ENCODE measurements around the gene TRIM26. TPM values are rescaled to one million over a fixed set of nuclear protein-coding genes. Genes with fewer than 3 reads are reported as not detected.
"Not testable (repeated sequence)": the region's sequence is repeated elsewhere in the genome, so short reads cannot be mapped to it uniquely, and the experiment has no call there.

The TRIM26 gene
- total RNA-seq, 2 experiments from 2014 or later: 64.3 to 65.1 TPM

DNA sequence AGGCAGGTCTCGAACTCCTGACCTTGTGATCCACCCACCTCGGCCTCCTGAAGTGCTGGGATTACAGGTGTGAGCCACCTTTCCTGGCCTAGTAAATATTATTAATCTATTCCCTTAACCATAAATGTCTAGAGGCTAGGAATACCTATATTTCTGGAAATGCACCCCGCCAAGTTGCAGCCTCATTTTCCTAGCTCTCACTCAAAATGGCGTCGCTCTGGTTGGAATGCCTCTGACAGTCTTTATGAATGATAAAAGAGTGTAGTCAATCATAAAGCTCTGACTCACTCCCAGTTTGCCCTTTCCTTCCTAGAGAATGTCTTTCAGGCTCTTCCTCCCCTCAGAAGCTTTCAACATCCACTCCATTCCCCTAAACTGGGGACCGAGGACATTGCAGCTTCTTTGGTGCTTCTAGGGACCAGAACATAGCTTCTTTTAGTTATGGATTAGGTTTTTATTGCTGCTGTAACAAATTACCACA, 14.1 kb upstream of the TRIM26 start:
- H3K27ac Mint-ChIP-seq: peak overlapping the region; percentile 78
- ChIA-PET CTCF (interaction anchor here (0.8 to 2.6 kb wide), 8 partner anchors 8 to 226 kb away, joined by 3 to 16 read pairs (median 6); no protein-coding TSS in a partner anchor), POLR2A (interaction anchor here (1.2 to 2.6 kb wide), 3 partner anchors 8 to 99 kb away, joined by 4 to 24 read pairs (median 5); partner anchors contain the start of gene TRIM26)
- peaks cover 19% of the 10 kb centered on the region for H3K9me3 Mint-ChIP-seq
- H3K36me3 Mint-ChIP-seq: peaks cover 8% of the 10 kb centered on the region
- intact Hi-C loops (cut with micrococcal nuclease): no loop called here
- peaks cover 19% of the 10 kb centered on the region for H3K4me1 Mint-ChIP-seq (ENCODE audit: low read depth)
- no peaks in the 10 kb centered on the region for H3K27me3 Mint-ChIP-seq
- H3K4me3 Mint-ChIP-seq: peak overlapping the region; percentile 66
- DNase-seq: peak; percentile 24

DNA sequence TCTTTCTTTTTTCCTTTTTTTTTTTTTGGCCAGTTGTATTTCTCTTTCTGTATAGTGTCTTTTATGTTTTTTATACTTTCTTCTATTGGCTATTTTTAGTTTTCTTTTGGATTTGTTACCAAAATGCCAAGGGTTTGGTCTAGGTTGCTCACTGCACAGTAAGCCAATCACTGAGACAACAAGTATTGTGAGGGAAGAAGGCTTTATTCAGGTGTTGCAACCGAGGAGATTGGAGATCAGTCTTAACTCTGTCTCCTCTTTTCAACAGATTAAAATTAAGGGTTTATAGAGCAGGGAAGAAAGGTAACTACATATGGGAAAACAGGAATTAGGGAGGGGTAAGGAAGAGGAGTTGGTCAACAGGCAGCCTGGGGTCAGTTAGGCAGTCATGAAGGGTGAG, 10.1 kb upstream of the TRIM26 start:
- Mint-ChIP-seq H3K27ac (no peak overlapping the region), H3K27me3 (no peaks in the 10 kb centered on the region), H3K36me3 (peaks cover 8% of the 10 kb centered on the region), H3K9me3 (peaks cover 20% of the 10 kb centered on the region), H3K4me3 (no peak overlapping the region), H3K4me1 (ENCODE audit: low read depth) (peaks cover 20% of the 10 kb centered on the region)
- intact Hi-C loops (cut with micrococcal nuclease): no loop called here
- CTCF ChIA-PET: no interaction called here
- no peak for DNase-seq
- POLR2A ChIA-PET: no interaction called here

DNA sequence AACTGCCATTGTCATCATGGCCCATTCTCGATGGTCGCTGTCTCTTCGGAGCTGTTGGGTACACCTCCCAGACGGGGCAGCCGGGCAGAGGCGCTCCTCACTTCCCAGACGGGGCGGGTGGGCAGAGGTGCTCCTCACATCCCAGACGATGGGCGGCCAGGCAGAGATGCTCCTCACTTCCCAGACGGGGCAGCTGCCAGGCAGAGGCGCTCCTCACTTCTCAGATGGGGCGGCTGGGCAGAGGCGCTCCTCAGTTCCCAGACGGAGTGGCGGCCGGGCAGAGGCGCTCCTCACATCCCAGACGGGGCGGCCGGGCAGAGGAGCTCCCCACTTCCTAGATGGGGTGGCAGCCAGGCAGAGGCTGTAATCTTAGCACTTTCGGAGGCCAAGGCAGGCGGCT, 8.8 kb upstream of the TRIM26 start:
- H3K36me3 Mint-ChIP-seq; H3K27me3 Mint-ChIP-seq; DNase-seq; POLR2A ChIA-PET; intact Hi-C loops (cut with micrococcal nuclease); H3K4me1 Mint-ChIP-seq (ENCODE audit: low read depth); H3K4me3 Mint-ChIP-seq; H3K27ac Mint-ChIP-seq: not testable (repeated sequence)
- CTCF ChIA-PET: interaction anchor here (0.7 kb wide), 1 partner anchor 115 kb away, joined by 3 read pairs; no protein-coding TSS in a partner anchor
- H3K9me3 Mint-ChIP-seq: peaks cover 20% of the 10 kb centered on the region

DNA sequence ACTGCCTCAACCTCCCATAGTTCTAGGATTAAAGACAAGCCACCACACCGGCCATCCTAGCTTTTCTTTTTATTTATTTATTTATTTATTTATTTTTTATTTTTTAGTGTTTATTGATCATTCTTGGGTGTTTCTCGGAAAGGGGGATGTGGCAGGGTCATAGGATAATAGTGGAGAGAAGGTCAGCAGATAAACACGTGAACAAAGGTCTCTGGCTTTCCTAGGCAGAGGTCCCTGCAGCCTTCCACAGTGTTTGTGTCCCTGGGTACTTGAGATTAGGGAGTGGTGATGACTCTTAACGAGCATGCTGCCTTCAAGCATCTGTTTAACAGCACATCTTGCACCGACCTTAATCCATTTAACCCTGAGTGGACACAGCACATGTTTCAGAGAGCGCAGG, 8.2 kb upstream of the TRIM26 start:
- POLR2A ChIA-PET; intact Hi-C loops (cut with micrococcal nuclease); H3K27me3 Mint-ChIP-seq; H3K4me1 Mint-ChIP-seq (ENCODE audit: low read depth); H3K36me3 Mint-ChIP-seq; H3K27ac Mint-ChIP-seq; DNase-seq; H3K4me3 Mint-ChIP-seq: not testable (repeated sequence)
- peaks cover 20% of the 10 kb centered on the region for H3K9me3 Mint-ChIP-seq
- CTCF ChIA-PET: interaction anchor here (1.1 to 3.4 kb wide), 2 partner anchors 19 to 175 kb away, joined by 3 to 40 read pairs; no protein-coding TSS in a partner anchor

DNA sequence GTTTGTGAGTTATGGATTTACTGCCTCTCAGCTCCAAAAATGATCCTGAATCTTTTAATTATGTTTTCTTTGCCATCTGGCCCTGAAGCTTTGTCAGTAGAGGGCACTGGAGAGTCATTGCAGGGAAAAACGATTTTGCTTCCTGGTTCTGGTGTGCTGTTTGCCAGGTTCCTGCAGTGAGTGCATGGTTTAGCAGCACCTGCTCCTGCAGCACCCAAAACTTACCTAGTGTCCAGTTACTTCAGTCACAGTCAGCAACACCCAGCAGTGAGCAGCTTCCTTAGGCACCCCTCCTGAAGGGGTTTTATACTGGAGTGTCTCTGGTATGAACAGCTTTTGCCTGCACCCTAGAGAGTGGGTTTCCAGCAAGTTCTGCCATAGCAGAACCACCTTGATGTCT, 6.0 kb upstream of the TRIM26 start:
- Mint-ChIP-seq H3K27ac (no peak overlapping the region), H3K4me1 (ENCODE audit: low read depth) (peaks cover 17% of the 10 kb centered on the region), H3K9me3 (peaks cover 17% of the 10 kb centered on the region), H3K4me3 (no peak overlapping the region), H3K36me3 (peaks cover 8% of the 10 kb centered on the region), H3K27me3 (no peaks in the 10 kb centered on the region)
- CTCF ChIA-PET: interaction anchor here (0.7 to 3.4 kb wide), 25 partner anchors 8 to 234 kb away, joined by 3 to 40 read pairs (median 5); partner anchors contain the start of gene TRIM39
- POLR2A ChIA-PET: interaction anchor here (1.1 to 1.6 kb wide), 2 partner anchors 9 to 141 kb away, joined by 3 to 4 read pairs; no protein-coding TSS in a partner anchor
- intact Hi-C loops (cut with micrococcal nuclease): loop anchor here (2.0 kb wide), 1 partner anchor 178 kb away; no protein-coding TSS in a partner anchor
- peak; percentile 60 for DNase-seq

DNA sequence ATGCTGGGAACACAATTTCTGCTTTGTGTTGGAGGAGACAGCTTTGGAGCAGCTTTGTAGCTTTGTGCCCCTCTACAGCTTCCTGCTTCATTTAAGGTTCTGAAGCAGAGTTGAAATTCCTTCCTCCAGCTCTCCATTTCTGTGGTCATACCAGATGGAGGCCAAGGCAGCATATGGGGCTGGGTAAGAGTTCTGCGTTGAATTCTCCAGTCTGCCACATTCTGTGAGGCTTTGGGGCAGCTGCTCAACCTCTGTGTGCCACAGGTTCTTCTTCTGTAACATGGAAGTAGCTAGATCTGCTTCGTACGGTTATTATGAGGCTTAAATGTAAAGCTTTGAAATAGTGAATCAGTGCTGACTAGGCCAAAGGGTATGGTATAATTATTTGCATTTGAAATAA, 2.9 kb upstream of the TRIM26 start:
- POLR2A ChIA-PET: interaction anchor here (0.8 kb wide), 1 partner anchor 110 kb away, joined by 4 read pairs; no protein-coding TSS in a partner anchor
- intact Hi-C loops (cut with micrococcal nuclease): no loop called here
- H3K27ac Mint-ChIP-seq: no peak overlapping the region

DNA sequence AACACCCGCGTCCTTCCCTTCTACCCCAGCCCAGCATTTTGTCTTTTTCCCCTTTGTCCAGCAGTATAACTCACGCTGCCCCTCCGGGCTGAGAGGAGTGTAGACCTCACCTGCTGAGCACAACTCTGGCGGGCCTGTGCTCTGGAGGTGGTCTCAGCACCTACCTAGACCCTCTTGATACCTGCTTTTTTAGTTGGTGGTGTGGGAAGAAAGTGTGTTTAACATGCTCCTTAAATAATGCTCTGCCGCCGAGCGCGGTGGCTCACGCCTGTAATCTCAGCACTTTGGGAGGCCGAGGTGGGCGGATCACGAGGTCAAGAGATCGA, 1.4 kb upstream of the TRIM26 start:
- no peak for DNase-seq
- intact Hi-C loops (cut with micrococcal nuclease): loop anchor here (5.0 kb wide), 2 partner anchors 43 to 492 kb away; partner anchors contain the start of gene HLA-F
- peak overlapping the region; percentile 97 for H3K4me3 Mint-ChIP-seq
- H3K27me3 Mint-ChIP-seq: no peaks in the 10 kb centered on the region
- H3K9me3 Mint-ChIP-seq: no peaks in the 10 kb centered on the region
- H3K4me1 Mint-ChIP-seq (ENCODE audit: low read depth): peaks cover 42% of the 10 kb centered on the region
- H3K36me3 Mint-ChIP-seq: peaks cover 12% of the 10 kb centered on the region
- ChIA-PET CTCF (interaction anchor here (1.2 to 3.9 kb wide), 4 partner anchors 13 to 239 kb away, joined by 5 to 14 read pairs (median 7); no protein-coding TSS in a partner anchor), POLR2A (interaction anchor here (0.7 to 2.8 kb wide), 4 partner anchors 14 to 148 kb away, joined by 4 to 24 read pairs (median 6); partner anchors contain the start of genes PPP1R11 and TRIM39)
- H3K27ac Mint-ChIP-seq: peak overlapping the region; percentile 99

More for the DNA sequence above, 2.9 kb upstream of the TRIM26 start:
- CTCF ChIA-PET: interaction anchor here (1.1 to 3.9 kb wide), 9 partner anchors 11 to 182 kb away, joined by 3 to 14 read pairs (median 5); partner anchors contain the start of gene TRIM39
- H3K9me3 Mint-ChIP-seq: no peaks in the 10 kb centered on the region
- H3K36me3 Mint-ChIP-seq: peaks cover 3% of the 10 kb centered on the region
- H3K4me1 Mint-ChIP-seq (ENCODE audit: low read depth): peaks cover 28% of the 10 kb centered on the region
- no peaks in the 10 kb centered on the region for H3K27me3 Mint-ChIP-seq
- no peak for DNase-seq
- no peak overlapping the region for H3K4me3 Mint-ChIP-seq

DNA sequence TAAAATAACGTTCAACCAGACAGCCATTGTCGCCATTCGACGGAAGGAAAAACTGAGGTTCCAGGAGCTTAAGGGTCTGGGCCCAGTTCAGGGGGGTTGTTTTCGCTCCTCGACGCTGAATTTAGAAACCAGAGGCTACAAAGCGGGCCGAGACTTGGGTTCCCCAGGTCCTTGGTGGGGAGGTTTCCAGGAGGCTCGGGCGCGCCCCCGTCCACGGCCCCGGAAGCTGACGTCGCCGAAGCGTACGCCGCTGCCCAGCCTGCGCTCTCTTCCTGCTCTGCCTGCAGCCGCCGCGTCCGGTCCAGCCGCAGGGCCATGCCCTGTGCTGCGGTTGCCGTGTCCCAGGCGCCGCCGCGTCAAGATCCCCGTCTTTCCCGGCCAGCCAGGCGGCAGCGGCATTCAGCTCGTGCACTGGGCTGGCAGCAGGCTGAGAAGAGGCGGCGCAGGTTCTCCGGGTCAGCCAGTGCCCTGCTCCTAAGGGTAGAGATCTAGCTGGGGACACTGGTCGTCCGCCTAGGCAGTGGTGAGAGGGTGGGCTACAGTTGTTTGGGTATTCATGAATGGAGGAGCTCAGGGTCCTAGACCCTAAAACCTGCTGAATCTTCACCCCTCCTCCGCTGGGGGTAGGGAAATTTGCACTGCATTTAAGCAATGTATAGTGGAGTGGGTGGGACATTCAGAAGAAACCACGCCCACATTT, 901 bp upstream of the TRIM26 start:
- Mint-ChIP-seq H3K4me3 (peak overlapping the region; percentile 97), H3K9me3 (no peaks in the 10 kb centered on the region), H3K27me3 (no peaks in the 10 kb centered on the region), H3K36me3 (peaks cover 15% of the 10 kb centered on the region), H3K4me1 (ENCODE audit: low read depth) (peaks cover 42% of the 10 kb centered on the region), H3K27ac (peak overlapping the region; percentile 99)
- ChIA-PET CTCF (interaction anchor here (1.0 to 3.9 kb wide), 5 partner anchors 13 to 239 kb away, joined by 3 to 14 read pairs (median 5); no protein-coding TSS in a partner anchor), POLR2A (interaction anchor here (0.5 to 2.8 kb wide), 5 partner anchors 14 to 175 kb away, joined by 4 to 24 read pairs (median 4); partner anchors contain the start of genes PPP1R11 and TRIM39)
- peak; percentile 86 for DNase-seq
- intact Hi-C loops (cut with micrococcal nuclease): loop anchor here (1.0 to 5.0 kb wide), 4 partner anchors 43 to 492 kb away; partner anchors contain the start of gene HLA-F

DNA sequence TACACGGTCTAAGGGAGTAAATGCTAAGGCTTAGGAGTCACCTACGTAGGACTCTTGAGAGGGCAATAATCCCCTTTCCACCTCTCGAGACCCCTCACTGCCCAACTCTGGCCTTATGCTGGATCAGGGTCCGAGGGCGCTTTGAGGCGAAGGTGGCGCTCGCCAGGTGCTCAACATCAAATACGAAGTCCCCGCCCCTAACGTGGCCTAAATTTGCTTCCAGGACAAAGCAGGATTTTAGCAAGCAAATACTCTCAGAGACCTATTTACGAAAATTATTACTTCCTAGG, 406 bp upstream of the TRIM26 start:
- intact Hi-C loops (cut with micrococcal nuclease): loop anchor here (1.0 to 5.0 kb wide), 4 partner anchors 44 to 491 kb away; partner anchors contain the start of gene HLA-F
- peak overlapping the region; percentile 97 for H3K4me3 Mint-ChIP-seq
- H3K4me1 Mint-ChIP-seq (ENCODE audit: low read depth): peaks cover 45% of the 10 kb centered on the region

DNA sequence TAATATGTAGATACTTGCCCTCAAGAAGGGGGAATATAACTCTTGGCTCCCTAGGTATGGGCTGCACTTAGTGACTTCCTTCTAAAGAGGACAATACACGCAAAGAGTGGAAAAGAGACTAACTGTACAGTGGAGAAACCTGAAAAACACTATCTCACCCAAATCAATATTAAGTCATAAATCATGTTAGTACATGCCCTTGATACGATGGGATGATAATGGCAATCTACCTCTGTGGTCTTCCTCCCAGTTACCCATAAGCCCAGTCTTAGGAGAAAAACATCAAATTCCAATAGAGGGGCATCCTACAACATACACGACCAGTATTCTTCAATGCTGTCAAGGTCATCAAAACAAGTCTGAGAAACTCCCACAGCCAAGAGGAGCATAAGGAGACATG, 1.3 kb downstream of the TRIM26 start:
- Mint-ChIP-seq H3K4me1 (ENCODE audit: low read depth) (peaks cover 60% of the 10 kb centered on the region), H3K9me3 (no peaks in the 10 kb centered on the region), H3K27me3 (no peaks in the 10 kb centered on the region), H3K36me3 (peaks cover 24% of the 10 kb centered on the region), H3K4me3 (peak overlapping the region; percentile 97), H3K27ac (peak overlapping the region; percentile 99)
- intact Hi-C loops (cut with micrococcal nuclease): loop anchor here (5.0 kb wide), 2 partner anchors 45 to 490 kb away; partner anchors contain the start of gene HLA-F
- POLR2A ChIA-PET: interaction anchor here (1.7 to 2.8 kb wide), 2 partner anchors 16 to 150 kb away, joined by 9 to 24 read pairs; partner anchors contain the start of gene POLR1H
- CTCF ChIA-PET: interaction anchor here (1.4 to 2.1 kb wide), 2 partner anchors 8 to 114 kb away, joined by 5 to 6 read pairs; partner anchors contain the start of gene TRIM39
- DNase-seq: no peak

More for the DNA sequence above, 406 bp upstream of the TRIM26 start:
- DNase-seq: no peak
- ChIA-PET CTCF (interaction anchor here (1.0 to 3.9 kb wide), 6 partner anchors 14 to 240 kb away, joined by 3 to 14 read pairs (median 5); no protein-coding TSS in a partner anchor), POLR2A (interaction anchor here (0.7 to 2.8 kb wide), 6 partner anchors 15 to 152 kb away, joined by 4 to 24 read pairs (median 8); partner anchors contain the start of genes POLR1H, PPP1R11 and TRIM39)
- Mint-ChIP-seq H3K27me3 (no peaks in the 10 kb centered on the region), H3K27ac (peak overlapping the region; percentile 99), H3K9me3 (no peaks in the 10 kb centered on the region), H3K36me3 (peaks cover 20% of the 10 kb centered on the region)

DNA sequence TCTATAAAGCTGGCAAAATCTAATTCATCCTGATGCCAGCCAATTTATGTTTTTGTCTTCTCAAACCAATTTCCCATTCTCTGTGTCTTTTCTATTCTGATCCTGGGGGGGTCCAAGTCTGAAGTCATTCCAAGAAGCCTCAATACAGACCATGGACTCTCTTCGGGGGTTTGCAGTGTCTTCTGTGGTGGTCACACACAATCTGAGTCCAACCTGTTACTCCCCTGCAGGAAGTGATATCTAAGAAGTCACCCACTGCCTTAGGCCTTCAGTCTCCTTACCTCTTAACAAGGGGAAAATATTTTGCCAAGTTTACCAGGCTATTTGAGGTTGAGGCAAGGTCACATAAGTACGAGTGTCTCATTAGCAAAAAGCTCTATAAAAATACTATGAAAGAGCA, 1.9 kb downstream of the TRIM26 start:
- CTCF ChIA-PET: interaction anchor here (1.4 to 2.1 kb wide), 2 partner anchors 8 to 115 kb away, joined by 5 to 6 read pairs; partner anchors contain the start of gene TRIM39
- Mint-ChIP-seq H3K27ac (peak overlapping the region; percentile 76), H3K4me3 (peak overlapping the region; percentile 97), H3K4me1 (ENCODE audit: low read depth) (peaks cover 61% of the 10 kb centered on the region), H3K9me3 (no peaks in the 10 kb centered on the region), H3K27me3 (no peaks in the 10 kb centered on the region), H3K36me3 (peaks cover 24% of the 10 kb centered on the region)
- DNase-seq: no peak
- intact Hi-C loops (cut with micrococcal nuclease): loop anchor here (5.0 kb wide), 2 partner anchors 46 to 489 kb away; partner anchors contain the start of gene HLA-F
- POLR2A ChIA-PET: no interaction called here
